KOPT-K1 (cell line): Measurements from ENCODE around the gene KSR2.

Experiments
- H3K27ac ChIP-seq: fragments of 200-600 bp; sonication (generic); 2 replicates; pipeline ENCODE4 v1.5.1; 2016; ENCODE audit warnings: antibody characterized with exemption, mild to moderate bottlenecking, low read depth, low read length; ENCODE audit not compliant: poor library complexity, severe bottlenecking
- H3K36me3 ChIP-seq: fragments of 200-600 bp; sonication (generic); 2 replicates; pipeline ENCODE4 v1.5.1; 2017; ENCODE audit warnings: antibody characterized with exemption, mild to moderate bottlenecking, low read length, moderate library complexity; ENCODE audit not compliant: insufficient read depth
- H3K9me3 ChIP-seq: fragments of 200-600 bp; sonication (generic); 2 replicates; pipeline ENCODE4 v1.5.1; 2017; ENCODE audit warnings: antibody characterized with exemption, low read length, mild to moderate bottlenecking; ENCODE audit not compliant: insufficient read depth, poor library complexity, severe bottlenecking

KSR2 gene

DNA sequence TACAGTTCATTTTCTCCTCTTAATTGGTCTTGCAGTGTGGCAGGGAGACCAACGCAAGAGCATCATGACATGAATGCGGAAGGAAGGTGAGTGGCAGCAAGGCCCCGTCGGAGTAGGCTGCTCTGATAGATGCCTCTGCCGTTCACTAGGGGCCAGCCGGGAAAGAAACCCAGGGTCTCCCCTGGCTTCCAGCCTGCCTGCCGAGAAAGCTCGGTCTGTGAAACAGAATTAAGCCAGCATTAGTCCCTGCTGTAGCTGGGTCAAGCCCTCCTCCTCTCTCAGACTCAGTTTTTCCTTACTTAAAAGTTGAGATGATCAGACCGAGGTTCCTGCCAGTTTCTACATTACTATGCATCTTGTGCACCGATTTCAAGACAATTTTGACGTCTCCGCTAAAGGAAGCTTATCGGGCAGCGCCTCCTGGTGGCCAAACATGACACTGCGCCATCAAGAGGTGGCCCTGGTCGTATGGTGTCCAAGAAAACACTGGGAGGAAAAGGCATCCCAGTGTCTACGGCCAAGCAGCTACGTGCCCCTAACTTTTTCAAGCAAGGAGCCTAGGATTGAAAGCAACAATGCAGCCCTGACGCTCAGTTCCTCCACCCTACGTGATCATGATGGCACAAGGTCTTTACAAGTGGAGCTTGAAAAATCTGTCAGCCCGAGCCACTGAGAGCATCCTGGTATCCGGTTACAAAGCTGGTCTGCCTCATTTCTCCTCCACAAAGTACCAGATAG is 131.6 kb downstream of the KSR2 start:
- no peak overlapping the region for H3K27ac ChIP-seq
- H3K36me3 ChIP-seq, result no peaks in the 10 kb centered on the region
- no peaks in the 10 kb centered on the region for H3K9me3 ChIP-seq

DNA sequence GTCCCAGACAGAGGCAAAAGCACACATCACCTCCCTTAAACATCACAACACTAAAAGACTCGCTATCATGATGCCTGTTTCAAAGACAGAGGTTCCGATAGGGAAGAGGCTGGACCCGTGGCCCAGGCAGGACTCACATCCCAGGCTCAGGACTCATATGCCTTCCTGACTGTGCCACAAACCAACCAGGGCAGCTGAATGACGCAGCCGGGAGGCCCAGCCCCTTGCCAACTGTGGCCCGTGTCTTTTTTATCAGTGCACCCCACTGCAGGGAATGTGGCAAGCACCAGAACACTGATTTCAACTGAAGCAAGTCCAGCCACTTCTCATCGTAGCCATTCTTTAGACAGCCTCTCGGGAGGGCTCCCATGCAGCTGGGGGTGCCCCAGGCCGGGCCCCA is 132.3 kb downstream of the KSR2 start:
- H3K27ac ChIP-seq, result no peak overlapping the region
- H3K9me3 ChIP-seq, result no peaks in the 10 kb centered on the region
- no peaks in the 10 kb centered on the region for H3K36me3 ChIP-seq

DNA sequence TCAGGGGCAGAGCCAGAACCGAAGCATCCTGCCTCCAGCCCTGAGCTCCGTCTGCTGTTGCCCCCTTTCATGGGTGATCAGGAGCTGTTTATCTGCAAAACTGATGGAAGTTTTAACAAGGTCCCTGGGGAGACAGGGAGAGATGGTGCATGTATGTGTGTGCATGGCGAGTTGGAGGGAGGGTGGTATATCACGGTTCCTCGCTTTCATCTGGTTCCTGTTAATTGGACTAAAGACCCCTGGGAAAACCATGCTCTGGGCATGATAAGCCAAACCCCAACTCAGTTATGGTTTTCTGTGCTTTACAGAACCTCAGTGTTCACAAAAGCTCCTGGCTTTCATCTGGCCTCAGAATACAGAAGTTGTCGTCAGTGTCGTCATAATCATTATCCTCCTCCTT is 133.6 kb downstream of the KSR2 start:
- Histone ChIP-seq H3K36me3 (no peaks in the 10 kb centered on the region), H3K9me3 (no peaks in the 10 kb centered on the region)

DNA sequence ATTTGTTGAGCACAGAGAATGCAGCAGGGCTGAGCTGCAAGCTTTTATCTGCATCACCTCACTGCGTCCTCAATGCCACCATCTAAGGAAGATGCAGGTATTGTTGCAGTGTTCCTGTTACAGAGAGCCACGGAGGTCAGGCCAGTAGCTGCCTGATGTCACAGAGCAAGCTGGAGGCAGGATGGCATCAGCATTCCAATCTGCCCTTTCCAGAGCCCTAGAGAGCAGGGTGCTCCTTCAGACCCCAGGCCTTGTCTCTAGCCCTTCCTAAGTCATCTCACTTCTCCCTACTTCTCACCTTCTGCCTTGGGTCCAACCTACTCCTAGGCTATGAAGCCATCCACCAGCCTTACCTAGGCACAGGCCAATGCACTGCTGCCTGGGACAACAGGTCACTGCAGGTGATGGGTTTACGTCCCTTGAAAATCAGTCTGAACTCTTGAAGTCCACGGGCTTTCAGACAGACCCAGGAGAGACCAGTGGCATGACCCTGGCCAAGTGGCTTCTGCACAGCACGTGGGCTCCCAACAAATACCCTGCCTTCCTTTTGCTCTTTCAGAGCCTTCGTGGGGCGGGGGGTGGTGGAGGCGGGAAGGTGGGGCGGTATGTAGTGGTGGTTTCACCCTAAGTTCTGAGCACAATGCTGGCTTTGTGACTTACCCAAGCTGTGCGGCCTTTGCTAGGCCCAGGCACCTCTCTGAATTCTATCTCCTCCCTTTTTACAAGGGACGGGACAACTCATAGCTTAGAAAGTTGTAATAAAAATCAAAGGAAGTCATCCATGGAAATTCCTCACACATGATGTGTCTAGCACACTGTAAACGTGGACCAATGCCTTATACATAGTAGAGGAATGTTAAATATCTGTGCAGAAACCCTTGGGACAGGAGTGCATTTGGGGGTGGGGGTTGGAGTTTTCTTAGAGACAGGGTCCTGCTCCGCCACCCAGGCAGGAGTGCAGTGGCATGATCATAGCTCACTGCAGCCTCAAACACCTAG is 136.0 kb downstream of the KSR2 start:
- no peak overlapping the region for H3K27ac ChIP-seq
- peaks cover 21% of the 10 kb centered on the region for H3K9me3 ChIP-seq
- no peaks in the 10 kb centered on the region for H3K36me3 ChIP-seq

More for the DNA sequence above, 133.6 kb downstream of the KSR2 start:
- H3K27ac ChIP-seq, result no peak overlapping the region

DNA sequence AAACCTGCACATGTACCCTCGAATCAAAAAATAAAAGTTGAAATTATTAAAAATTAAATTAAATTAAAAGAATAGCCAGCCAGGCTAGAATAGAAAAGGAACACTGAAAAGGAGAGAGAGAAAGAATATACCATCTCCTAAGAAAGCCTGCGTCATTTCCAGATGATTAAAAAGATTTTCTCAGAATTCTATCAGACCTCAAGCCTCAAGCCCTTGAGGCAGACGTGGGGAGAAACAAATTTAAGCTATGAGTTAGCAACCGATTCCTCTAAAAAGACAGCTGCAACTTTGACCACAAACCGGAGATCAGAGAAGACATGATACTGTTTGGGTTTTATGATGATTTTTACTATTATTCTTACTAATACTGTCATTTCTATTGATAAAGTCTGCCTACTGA is 138.3 kb downstream of the KSR2 start:
- Histone ChIP-seq H3K9me3 (peaks cover 21% of the 10 kb centered on the region), H3K36me3 (no peaks in the 10 kb centered on the region), H3K27ac (no peak overlapping the region)

DNA sequence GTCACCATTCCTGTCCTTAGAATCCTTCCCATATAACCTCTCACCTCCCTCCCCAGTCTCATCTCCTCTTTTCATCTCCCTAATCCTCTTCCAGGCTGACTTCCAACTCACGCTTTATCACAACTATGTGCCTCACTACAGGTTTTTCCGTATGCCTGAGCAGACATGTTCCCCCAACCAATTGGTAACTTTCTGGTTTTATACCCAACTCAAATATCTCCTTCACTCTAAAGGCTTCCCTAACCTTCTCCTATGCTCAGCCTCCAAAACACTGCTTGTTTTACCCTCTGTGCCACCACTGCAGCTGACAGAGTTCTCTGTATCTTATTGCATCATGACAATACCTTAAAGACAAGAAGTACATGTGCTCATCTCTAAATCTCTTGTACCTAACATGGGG is 139.7 kb downstream of the KSR2 start:
- Histone ChIP-seq H3K27ac (no peak overlapping the region), H3K9me3 (peaks cover 21% of the 10 kb centered on the region), H3K36me3 (no peaks in the 10 kb centered on the region)

DNA sequence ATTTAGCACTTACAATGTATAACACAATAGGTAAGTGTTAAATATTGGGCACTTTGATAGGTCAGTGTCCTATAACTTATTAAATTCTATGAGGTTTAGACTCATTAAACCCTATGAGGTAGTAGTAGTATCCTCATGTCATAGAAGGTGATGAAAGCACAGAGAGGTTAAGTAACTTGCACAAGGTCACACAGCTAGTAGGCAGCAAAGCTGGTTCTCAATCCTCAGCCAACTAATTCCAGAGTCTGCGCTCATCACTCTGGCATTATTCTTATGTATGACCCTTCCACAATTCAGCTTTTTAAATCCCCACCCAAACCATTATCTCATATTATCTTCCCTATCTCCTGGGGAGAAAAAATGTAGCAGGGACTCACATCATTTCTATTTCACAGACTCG is 141.1 kb downstream of the KSR2 start:
- peaks cover 21% of the 10 kb centered on the region for H3K9me3 ChIP-seq
- H3K27ac ChIP-seq, result no peak overlapping the region
- H3K36me3 ChIP-seq, result no peaks in the 10 kb centered on the region

DNA sequence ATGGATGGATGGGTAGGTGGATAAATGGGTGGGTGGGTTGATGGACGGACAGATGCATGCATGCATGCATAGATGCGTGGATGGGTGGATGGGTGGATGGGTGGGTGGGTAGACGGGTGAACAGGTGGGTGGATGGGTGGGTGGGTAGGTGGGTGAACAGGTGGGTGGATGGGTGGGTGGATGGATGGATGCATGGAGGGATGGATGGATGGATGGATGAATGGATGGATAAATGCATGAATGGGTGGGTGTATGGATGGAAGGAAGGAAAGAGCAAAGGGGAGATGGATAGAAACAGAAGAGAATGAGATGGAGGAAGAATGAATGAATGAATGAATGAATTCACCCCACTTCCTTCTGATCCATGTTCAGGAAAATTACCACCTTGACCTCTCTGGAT is 143.0 kb downstream of the KSR2 start:
- H3K36me3 ChIP-seq, result no peaks in the 10 kb centered on the region
- no peak overlapping the region for H3K27ac ChIP-seq
- peaks cover 21% of the 10 kb centered on the region for H3K9me3 ChIP-seq

DNA sequence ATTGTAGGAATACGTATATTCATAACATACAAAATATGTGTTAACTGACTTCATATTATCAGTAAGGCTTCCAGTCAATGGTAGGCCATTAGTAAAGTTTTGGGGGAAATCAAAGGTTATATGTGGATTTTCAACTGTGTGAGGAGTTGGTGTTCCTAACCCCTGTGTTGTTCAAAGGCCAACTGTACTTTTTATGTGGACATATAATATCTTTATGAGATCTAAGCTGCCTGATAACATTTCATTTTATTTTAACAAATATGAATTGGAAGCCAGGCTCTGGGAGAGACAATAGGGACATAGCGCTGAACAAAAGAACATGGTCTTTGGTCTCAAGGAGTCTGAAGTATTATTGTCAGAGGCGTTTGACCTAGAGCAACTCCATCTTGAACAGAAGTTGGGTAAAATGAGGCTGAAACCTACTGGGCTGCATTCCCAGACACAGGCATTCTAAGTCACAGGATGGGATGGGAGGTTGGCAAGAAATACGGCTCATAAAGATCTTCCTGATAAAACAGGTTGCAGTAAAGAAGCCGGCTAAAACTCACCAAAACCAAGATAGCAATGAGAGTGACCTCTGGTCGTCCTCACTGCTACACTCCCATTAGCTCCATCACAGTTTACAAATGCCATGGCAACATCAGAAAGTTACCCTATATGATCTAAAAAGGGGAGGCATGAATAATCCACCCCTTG is 147.2 kb downstream of the KSR2 start:
- Histone ChIP-seq H3K36me3 (no peaks in the 10 kb centered on the region), H3K27ac (no peak overlapping the region), H3K9me3 (no peaks in the 10 kb centered on the region)

DNA sequence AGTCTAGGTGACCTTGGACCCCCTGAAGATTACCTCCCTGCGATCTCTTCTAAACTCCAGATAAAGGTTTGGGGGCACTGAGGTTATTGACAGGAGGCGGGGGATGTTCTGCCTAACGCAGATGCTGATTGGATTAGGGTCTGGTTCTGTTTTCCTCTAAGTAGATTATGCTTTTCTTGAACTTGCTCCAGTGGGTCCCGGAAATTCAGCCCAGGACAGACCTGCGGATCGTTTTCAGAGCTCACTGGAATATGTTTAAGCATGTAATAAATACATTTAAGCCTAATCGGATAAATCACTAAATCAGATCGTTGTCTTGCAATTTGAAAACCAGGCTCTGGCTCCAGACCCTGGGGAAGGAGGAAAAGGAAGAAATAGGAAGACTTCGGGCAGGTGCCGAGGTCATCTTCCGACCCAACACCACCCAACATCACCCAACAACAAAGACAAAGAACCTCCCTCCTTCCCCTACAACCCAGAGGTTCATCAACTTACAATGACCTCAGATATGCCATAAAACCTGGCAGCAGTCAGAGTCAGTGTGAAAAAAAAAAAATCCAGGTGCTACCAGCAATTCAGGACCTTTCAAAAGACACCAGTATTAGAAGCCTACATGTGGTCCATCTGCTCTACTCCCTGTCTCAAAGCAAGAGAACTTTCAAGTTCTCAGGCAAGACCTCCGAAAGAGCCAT is 148.4 kb downstream of the KSR2 start:
- no peaks in the 10 kb centered on the region for H3K9me3 ChIP-seq
- no peaks in the 10 kb centered on the region for H3K36me3 ChIP-seq
- H3K27ac ChIP-seq, result no peak overlapping the region

DNA sequence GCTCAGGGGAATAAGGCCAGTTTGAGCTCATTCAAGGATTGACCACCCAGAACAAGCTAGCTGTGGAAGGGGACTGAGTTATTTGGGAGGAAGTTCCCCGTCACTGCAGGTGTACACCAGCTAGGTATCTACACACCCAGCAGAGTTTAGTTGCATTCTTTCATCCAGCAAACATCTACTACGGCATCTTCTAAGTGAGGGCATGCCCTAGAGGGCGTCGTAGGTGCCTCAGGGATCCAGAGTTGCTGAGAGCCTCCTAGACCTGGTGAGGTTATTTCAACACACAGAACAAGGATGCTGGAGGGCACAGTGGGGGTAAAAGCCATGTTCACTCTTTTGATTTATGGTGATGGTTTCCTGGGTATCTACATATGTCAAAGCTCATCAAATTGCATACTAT is 149.6 kb downstream of the KSR2 start:
- no peaks in the 10 kb centered on the region for H3K9me3 ChIP-seq
- H3K27ac ChIP-seq, result no peak overlapping the region
- H3K36me3 ChIP-seq, result no peaks in the 10 kb centered on the region

DNA sequence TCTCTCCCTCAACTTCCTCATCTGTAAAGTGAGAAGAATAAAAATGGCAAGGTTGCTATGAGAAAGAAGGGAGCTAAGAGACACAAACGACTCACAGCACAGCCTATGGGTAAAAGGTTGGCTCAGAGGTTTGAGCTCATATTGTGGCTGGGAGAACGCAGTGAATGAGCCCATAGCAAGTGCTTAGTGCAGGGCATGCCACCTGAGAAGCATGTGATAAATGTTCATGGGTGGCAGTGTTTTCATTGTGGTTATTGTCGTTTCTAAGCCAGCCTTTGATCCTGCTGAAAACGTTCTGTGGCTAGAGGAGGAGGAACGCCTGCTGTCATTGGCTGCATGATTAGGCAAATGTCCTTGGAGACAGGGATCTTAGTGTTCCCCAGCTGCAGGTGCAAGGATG is 150.4 kb downstream of the KSR2 start:
- Histone ChIP-seq H3K36me3 (no peaks in the 10 kb centered on the region), H3K27ac (no peak overlapping the region), H3K9me3 (no peaks in the 10 kb centered on the region)

DNA sequence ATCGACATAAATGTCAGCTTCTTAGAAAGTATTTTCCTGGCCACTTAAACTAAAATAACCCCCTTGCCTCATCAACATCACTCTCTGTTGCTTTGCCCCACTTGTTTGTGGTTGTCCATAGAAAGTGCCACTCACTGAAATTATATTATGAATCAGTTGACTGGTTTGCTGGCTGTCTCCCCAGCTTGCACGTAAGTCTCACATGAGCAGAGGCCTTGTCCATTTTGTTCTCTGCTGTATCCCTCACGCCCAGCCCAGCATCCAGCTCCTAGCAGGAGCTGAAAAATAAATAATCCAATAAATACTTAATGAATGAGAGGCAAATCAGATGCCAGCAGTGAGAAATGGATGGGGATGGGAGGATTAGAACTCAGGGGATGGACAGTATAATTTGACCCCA is 159.3 kb downstream of the KSR2 start:
- Histone ChIP-seq H3K9me3 (no peaks in the 10 kb centered on the region), H3K27ac (no peak overlapping the region), H3K36me3 (no peaks in the 10 kb centered on the region)

DNA sequence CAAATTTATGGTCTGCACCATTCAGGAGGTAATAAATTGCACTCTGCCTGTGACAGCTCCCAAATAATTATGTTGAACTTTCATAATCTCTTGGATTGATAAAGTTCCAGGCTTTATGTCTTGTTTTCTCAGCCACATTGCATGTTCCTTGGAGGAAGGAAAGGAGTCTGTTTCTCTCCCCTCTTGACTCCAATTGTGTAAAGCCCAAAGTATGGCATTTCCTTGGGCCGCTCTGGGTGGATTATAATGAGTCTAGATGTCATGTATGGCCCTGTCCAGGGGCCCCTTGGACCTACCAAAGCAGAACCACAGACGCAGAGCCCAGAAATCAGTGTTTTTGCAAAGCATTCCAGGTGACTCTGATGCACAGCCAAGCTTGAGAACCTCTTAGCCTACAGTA is 160.8 kb downstream of the KSR2 start:
- H3K27ac ChIP-seq, result no peak overlapping the region
- H3K9me3 ChIP-seq, result no peaks in the 10 kb centered on the region
- no peaks in the 10 kb centered on the region for H3K36me3 ChIP-seq

DNA sequence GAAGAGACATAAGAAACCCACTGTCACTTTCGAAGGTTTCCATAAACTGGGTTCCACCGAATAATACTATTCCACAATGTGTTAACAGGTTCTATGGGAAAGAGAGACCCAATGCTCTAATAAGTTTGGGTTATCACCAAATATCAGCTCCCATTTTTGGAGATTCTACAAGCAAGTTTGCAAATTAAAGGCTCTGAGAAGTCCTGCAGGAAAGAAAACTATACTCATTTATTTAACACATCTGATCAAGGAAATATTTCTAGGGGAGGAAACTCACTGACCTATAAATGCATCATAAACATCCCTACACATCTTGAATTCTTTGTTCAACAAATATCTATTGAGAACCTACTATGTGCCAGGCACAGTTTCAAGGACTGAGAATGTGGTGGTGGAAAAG is 161.4 kb downstream of the KSR2 start:
- H3K36me3 ChIP-seq, result no peaks in the 10 kb centered on the region
- no peak overlapping the region for H3K27ac ChIP-seq
- H3K9me3 ChIP-seq, result no peaks in the 10 kb centered on the region
